Tibial nerve (tissue), 4 donors: ENCODE measurements around the gene WFS1. TPM values are rescaled to one million over a fixed set of nuclear protein-coding genes. Genes with fewer than 3 reads are reported as not detected.

Experiments
- DNase-seq, 2 donors: peaks; one replicate each; pipeline ENCODE4 v3.0.0-alpha.2; 2019; ENCODE audit warnings: low spot score in 2 of 2
- H3K27ac ChIP-seq, 4 donors: fragments of 200-600 bp; sonication (generic) in 3 of 4; one replicate each; pipeline ENCODE4 v1.5.1; 2017 to 2019; ENCODE audit warnings: mild to moderate bottlenecking in 1 of 4
- H3K27me3 ChIP-seq, 2 donors: fragments of 200-600 bp; sonication (generic) in 1 of 2; one replicate each; pipeline versions ENCODE4 v1.5.1 to v1.6.0; 2017 to 2019
- H3K36me3 ChIP-seq, 3 donors: fragments of 200-600 bp; sonication (generic); one replicate each; pipeline ENCODE4 v1.5.1; 2018 to 2019
- H3K4me1 ChIP-seq, 4 donors: fragments of 200-600 bp; sonication (generic) in 3 of 4; one replicate each; pipeline ENCODE4 v1.5.1; 2017 to 2019
- H3K4me3 ChIP-seq, 4 donors: fragments of 200-600 bp; sonication (generic) in 3 of 4; one replicate each; pipeline ENCODE4 v1.5.1; 2017 to 2019; ENCODE audit warnings: mild to moderate bottlenecking in 1 of 4, moderate library complexity in 1 of 4
- H3K9me3 ChIP-seq, 4 donors: fragments of 200-600 bp; sonication (generic) in 3 of 4; one replicate each; pipeline ENCODE4 v1.5.1; 2017 to 2019
- CTCF ChIP-seq, 5 experiments: fragments of 200-600 bp in 3 of 5; fragments of 450-650 bp in 2 of 5; sonication (generic) in 3 of 5; IDR thresholded peaks; one replicate each; pipeline ENCODE4 v1.5.1; 2016 to 2019; ENCODE audit warnings: antibody characterized with exemption in 5 of 5, mild to moderate bottlenecking in 3 of 5, moderate library complexity in 2 of 5
- EP300 ChIP-seq, 2 donors: sonication (generic); formaldehyde crosslinking; IDR thresholded peaks; one replicate each; pipeline ENCODE4 v1.6.1; 2017; ENCODE audit warnings: antibody characterized with exemption in 2 of 2, mild to moderate bottlenecking in 1 of 2
- POLR2A ChIP-seq, 2 donors: fragments of 450-650 bp; IDR thresholded peaks; one replicate each; pipeline ENCODE4 v1.6.1; 2017; ENCODE audit warnings: antibody characterized with exemption in 2 of 2, mild to moderate bottlenecking in 2 of 2, moderate library complexity in 2 of 2
- WGBS, 2 donors: methylation state at CpG; one replicate each; pipeline ENCODE4 v1.1.5; 2018; 5-methylcytosine and 5-hydroxymethylcytosine counted together
- total RNA-seq, 4 donors: library from RNA; depleted of rRNA; stranded (reverse); fragments of >200 nt; gene quantifications; one replicate each; pipeline ENCODE4 v1.1.0, GENCODE V29; 2016

WFS1 gene
- total RNA-seq, 4 donors from 2014 or later = 52.8 to 125 (median 57.9) TPM

- Histone ChIP-seq H3K4me3 (no peak overlapping the region), H3K36me3 (peaks cover 0 to 39% (median 0%) of the 10 kb centered on the region in 3 donors), H3K27me3 (no peaks in the 10 kb centered on the region), H3K9me3 (no peaks in the 10 kb centered on the region), H3K4me1 (peaks cover 0 to 81% (median 57%) of the 10 kb centered on the region in 4 donors), H3K27ac (peak overlapping the region in 2 of 4 donors; percentile 64 to 78)
- WGBS, 2 donors = 37 to 40% methylated on average over 22 of the region's 22 CpGs
- no peak for DNase-seq
- TF ChIP-seq EP300 (IDR thresholded peaks at IDR 0.05) (no peak), POLR2A (IDR thresholded peaks at IDR 0.05) (no peak), CTCF (IDR thresholded peaks at IDR 0.05) (no peak)
These were observed 6.5 kb downstream of the WFS1 start for GRCh38 chr4:6275898-6276806.

- no peak overlapping the region for H3K4me3 ChIP-seq
- no peak for DNase-seq
- WGBS, 2 donors = 85 to 86% methylated on average over 14 to 24 of the region's 24 CpGs
- TF ChIP-seq CTCF (IDR thresholded peaks at IDR 0.05) (no peak), POLR2A (IDR thresholded peaks at IDR 0.05) (no peak), EP300 (IDR thresholded peaks at IDR 0.05) (no peak)
- no peaks in the 10 kb centered on the region for H3K27me3 ChIP-seq
- H3K36me3 ChIP-seq = peaks cover 0 to 45% (median 0%) of the 10 kb centered on the region in 3 donors
- peak overlapping the region in 2 of 4 donors; percentile 64 to 78 for H3K27ac ChIP-seq
- peaks cover 0 to 80% (median 50%) of the 10 kb centered on the region in 4 donors for H3K4me1 ChIP-seq
- H3K9me3 ChIP-seq = no peaks in the 10 kb centered on the region
These were observed 7.6 kb downstream of the WFS1 start for GRCh38 chr4:6277139-6277802.

DNA sequence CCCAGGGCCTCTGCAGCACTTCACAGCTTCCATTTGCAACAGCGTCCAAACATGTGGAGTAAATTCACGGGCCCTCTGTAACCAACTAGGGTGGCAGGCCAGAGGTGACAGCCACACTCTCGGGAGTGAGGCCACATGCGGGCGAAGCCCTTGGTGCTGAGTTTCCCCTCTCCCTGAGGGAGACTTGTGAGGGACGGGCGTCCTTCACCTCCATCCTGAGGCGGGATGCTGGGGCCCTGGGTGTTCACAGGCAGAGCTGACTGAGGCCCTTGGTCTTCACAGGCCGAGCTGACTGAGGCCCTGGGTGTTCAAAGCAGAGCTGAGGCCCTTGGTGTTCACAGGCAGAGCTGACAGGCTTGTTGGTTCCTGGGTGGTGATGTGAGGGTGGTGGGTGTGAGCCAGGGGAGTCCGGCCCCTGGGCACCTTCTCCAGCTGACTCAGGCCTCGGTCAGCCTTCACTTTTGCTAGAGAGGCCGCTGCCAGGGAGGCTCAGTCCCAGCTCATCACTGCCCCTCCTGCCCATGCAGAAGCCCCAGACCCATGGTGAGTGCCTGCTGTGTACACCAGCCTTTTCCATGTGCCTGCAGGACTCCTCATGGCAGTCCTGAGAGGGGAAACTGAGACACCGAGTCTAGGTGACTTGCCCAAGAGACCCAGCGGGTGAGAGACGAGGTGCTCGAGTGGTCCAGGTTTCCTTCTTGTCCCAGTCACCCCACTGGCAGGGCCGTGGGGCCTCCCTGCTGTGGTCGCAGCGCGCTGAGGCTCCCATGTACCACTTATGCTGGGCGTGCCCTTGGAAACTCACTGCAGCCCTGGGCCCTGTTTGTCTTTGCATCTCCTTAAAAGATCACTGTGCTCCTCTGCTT lies 8.5 kb downstream of the WFS1 start:
- Histone ChIP-seq H3K4me3 (no peak overlapping the region), H3K4me1 (peaks cover 0 to 79% (median 44%) of the 10 kb centered on the region in 4 donors), H3K9me3 (no peaks in the 10 kb centered on the region), H3K27me3 (no peaks in the 10 kb centered on the region), H3K27ac (peak overlapping the region in 2 of 4 donors; percentile 21 to 42), H3K36me3 (peaks cover 0 to 53% (median 0%) of the 10 kb centered on the region in 3 donors)
- 73 to 79% methylated on average over 18 to 21 of the region's 21 CpGs for WGBS, 2 donors
- TF ChIP-seq CTCF (IDR thresholded peaks at IDR 0.05) = no peak
- no peak for TF ChIP-seq POLR2A (IDR thresholded peaks at IDR 0.05)
- no peak for TF ChIP-seq EP300 (IDR thresholded peaks at IDR 0.05)
- DNase-seq = no peak

DNA sequence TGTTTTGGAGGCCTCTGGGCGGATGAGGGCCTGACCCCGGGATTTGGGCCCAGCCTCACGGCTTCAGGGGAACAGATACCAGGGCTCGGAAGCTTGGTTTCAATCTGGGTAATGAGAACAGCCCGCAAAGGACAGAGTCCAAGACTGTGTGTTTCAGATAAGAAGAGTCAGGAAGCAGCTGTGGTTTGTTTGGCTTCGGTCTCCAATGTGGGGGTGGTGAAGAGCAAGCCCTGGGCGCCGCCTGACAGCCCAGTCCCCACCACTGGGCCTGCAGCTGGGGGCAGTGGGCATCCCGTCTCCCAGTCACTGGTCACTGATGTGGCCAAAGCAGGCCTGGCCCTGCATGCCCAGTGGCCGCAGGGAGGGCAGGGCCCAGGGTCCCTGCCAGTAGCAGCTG lies 9.1 kb downstream of the WFS1 start:
- no peaks in the 10 kb centered on the region for H3K9me3 ChIP-seq
- no peak for DNase-seq
- H3K27me3 ChIP-seq = no peaks in the 10 kb centered on the region
- TF ChIP-seq EP300 (IDR thresholded peaks at IDR 0.05) (peak in 1 of 2 donors; percentile 47), CTCF (IDR thresholded peaks at IDR 0.05) (no peak)
- H3K27ac ChIP-seq = peak overlapping the region in 2 of 4 donors; percentile 21 to 42
- WGBS, 2 donors = 44 to 46% methylated on average over 7 to 9 of the region's 10 CpGs
- H3K4me1 ChIP-seq = peaks cover 0 to 72% (median 39%) of the 10 kb centered on the region in 4 donors
- H3K4me3 ChIP-seq = no peak overlapping the region
- H3K36me3 ChIP-seq = peaks cover 0 to 58% (median 0%) of the 10 kb centered on the region in 3 donors
